ENCODE measurements around the gene MAP1LC3C.

The MAP1LC3C gene

DNA sequence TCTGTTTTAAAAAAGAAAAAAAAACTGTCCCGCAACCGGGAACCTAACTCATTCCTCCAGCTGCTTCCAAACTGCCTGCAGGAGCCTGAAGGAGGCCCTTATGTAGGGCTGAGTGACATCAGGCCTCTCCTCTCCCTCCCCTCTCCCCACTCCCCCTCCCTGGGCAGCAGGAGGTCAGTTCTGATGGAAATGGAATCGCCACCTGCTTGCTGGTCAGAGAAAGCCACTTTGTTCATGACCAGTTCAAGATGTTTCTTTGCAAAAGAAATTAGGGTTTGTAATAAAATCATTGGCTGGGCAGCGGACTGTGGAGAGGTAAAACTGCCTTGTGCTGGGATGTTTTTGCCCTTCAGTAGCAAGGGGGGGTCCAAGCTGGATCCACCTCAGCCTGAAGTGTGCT is at the start of gene MAP1LC3C:
TSS of gene MAP1LC3C (minus strand) at position 73 of the 400 bp plus-strand sequence. CDS start 90 bp downstream, outside the sequence.
- no peak for DNase-seq

DNA sequence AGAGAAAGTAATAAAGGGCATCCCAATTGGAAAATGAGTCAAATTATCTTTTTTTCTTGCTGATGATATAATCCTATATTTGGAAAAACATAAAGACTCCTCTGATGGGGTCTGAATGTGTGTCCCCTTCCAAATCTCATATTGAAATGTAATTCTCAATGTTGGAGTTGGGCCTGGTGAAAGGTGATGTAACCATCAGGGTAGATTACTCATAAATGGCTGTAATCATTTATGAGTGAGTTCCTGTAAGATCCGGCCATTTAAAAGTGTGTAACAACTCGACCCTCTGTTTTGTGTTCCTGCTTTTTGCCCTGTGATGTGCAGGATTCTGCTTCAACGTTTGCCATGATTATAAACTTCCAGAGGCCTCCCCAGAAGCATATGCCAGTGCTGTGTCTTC is 44.3 kb upstream of the MAP1LC3C start:
- no peak for DNase-seq

DNA sequence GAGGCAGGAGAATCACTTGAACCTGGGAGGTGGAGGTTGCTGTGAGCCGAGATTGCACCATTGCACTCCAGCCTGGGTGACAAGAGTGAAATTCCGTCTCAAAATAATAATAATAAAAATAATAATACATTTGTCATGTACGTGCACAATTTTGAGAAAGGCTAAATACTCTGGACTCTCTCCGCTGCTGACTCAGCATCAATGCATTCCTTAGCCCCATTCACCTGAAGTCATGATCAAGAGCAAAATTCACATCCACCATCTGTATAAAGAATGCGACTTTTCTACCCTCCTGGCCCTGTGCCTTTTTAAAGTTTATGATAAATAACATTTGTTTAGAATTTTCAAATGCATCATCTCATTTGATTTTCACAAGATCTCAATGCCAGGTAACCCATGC is 35.5 kb upstream of the MAP1LC3C start:
- no peak for DNase-seq

- DNase-seq: no peak
Measured at GRCh38 chr1:242033447-242033846, 34.5 kb upstream of the MAP1LC3C start.

- no peak for DNase-seq
Measured at GRCh38 chr1:242030071-242030470, 31.2 kb upstream of the MAP1LC3C start.

- no peak for DNase-seq
Measured at GRCh38 chr1:242025681-242026080, 26.8 kb upstream of the MAP1LC3C start.

GRCh38 chr1:242023805-242024204 is 24.9 kb upstream of the MAP1LC3C start:
- no peak for DNase-seq

DNA sequence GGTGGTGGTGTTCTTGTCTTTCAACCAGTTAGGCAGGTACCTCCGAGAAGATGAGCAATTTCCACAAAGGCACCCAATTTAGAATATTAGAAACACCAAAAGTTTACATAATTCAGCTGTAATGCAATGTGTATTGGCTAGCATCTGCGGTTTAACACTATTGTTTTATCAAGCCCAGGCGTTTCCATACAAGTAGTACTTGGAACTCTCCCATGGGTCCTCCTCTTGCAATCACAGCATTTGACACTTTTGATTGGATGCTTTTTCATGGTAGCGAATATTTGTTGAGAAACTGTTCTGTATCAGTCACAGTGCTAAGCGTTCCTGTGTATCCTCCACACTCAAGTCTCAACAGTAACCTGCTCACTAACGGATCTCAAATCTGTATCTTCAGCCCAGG is 20.1 kb upstream of the MAP1LC3C start:
- DNase-seq: no peak

DNA sequence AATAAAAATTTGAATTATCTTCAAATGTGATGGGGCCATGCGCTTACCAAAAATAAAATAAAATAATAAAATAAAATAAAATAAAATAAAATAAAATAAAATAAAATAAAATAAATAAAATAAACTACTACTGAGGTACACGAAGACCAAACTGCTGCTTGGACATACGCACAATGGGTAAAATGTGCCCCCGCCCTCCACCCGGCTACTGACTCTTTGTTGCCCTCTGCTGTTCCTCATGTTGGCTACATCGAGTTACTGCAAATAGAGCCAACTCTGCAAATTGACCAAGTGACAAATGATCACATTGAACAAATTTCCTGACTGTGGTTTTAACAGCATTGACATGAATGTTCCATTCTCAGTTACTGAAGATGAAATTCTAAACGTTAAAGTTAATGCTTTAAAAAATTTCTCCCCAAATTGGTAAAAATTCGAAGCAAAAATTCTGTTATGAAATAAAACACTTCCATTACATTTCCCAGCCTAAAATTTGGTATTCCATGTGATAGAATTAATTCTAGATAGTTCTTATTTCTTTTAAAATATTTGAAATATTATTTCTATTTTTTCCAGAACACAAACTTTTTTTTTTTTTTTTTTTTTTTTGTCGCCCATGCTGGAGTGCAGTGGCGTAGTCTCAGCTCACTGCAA is 18.8 kb upstream of the MAP1LC3C start:
- DNase-seq: peak; percentile 36

- DNase-seq: no peak
Measured at GRCh38 chr1:242016479-242016878, 17.6 kb upstream of the MAP1LC3C start.

DNA sequence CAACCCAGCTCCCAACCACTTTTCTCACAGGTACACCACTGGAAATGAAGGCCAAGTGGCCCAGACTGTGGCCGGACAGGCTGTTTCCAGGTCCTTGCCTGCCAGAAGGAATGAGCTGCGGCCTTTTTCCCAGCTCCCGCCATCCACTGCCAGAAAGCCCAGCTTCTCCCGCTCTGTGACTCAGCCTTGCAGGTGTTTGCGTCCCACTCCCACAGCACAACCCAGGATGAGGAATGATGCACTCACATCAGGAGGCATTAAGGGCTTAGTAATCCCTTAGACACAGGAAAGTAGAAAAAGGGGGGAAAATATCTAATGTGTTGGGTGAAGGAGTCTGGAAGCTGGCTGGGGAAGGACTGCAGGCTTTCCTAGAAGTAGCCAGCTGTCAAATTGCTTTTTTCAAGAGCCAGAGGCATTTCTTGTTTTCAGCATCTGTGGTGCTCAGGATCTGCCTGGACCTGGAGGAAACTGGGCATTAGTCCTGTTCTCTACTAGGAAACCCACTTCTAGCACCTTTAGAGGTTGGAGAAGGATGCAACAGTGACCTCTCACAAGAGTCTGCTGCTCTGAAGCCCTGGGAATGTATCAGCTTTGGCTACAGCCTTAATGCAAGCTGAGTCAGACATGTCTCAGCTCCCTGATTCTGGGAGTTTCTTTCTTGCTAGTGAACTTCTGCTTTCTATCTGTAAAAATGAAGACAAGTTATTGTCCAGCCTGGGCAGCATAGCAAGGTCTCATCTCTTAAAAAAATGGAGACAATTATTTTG is 13.2 kb upstream of the MAP1LC3C start:
- DNase-seq: no peak

DNA sequence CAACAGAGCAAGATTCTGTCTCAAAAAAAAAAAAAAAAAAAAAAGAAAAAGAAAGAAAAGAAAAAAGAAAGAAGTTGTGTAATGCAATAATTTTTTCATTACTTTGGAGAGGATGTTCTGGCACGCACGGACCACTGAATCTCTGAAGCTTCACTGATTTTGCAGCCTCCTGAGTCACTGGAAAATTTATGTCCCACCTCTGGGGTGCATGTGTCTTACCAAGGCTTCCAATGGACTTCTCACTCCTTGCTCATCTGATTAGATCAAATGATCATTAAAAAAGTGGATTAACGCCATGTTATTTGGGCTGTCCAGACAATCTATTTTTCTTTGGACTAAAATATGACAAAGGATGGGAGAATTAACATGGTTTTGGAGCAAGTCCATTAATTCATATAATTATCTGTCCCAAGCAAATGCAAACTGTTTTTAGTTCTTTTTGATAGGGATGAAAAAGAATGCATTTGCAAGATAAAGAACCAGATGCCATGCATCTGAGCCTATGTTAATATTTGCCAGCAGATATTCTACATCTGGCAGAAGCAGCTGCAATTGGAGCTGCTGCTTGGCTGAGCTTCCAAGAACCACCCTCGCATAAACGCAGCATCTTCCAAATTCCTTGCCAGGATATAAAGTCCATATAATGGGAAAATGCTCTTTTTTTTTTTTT is 10.1 kb upstream of the MAP1LC3C start:
- DNase-seq: no peak

- DNase-seq: no peak
Measured at GRCh38 chr1:242006976-242007375, 8.1 kb upstream of the MAP1LC3C start.

GRCh38 chr1:242005866-242006535 is 7.1 kb upstream of the MAP1LC3C start:
- DNase-seq: no peak

- no peak for DNase-seq
Measured at GRCh38 chr1:242004751-242005495, 6.0 kb upstream of the MAP1LC3C start.

GRCh38 chr1:242002510-242002909 is 3.6 kb upstream of the MAP1LC3C start:
- DNase-seq: no peak

DNA sequence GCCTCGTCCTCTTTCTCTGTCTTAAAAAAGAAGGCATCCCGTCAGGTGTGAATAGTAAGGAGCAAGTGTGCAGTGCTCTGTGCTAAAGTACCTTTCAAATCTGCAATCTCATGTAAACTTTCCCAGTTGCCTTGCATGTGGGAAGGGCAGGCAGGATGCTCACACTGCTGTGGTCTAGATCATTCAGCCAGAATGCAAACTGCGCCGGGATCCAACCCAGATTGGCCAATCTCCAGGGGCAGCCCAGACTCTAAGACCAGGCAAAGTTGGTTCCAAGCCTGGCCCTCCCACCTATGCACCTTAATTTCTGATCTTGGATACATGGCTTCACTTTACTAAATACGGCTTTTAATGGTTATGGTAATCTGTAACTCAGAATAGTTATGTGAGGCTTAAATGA is 3.2 kb upstream of the MAP1LC3C start:
- no peak for DNase-seq

DNA sequence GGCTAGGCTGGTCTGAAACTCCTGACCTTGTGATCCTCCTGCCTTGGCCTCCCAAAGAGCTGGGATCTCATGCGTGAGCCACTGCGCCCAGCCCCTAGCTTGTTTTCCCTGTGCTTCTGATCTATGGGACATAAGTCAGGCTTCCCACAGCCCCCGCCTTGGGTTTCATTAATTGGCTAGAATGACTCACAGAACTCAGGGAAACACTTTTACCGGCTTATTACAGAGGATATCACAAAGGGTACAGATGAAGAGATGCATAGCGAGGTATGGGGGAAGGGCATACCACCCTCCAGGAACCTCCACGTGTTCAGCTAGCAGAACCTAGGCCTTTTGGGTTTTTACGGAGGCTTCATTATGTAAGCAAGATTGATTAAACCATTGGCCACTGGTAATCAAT is 1.5 kb upstream of the MAP1LC3C start:
- no peak for DNase-seq

DNA sequence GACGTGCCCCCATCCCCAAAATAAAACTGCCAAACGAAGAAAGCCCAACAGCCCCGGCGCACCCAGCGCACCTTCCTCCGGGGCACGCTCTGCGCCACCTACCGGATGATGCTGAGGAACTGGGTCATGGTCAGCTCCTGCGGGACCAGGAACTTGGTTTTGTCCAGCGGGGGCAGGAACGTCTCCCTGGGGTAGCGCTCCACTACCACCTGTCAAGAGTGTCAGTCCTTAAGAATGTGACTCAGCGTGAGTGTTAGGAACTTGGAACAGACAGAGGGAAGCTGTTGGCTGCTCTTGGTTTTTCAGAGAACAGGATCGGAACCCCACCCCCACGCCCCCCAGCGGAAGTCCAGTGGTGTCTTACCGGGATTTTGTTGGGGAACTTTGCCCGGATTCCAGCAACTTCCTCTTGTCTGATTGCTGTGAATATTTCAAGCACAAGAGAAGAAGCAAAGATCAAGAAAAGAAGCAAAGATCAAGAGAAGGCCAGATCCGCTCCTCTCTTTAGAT is 431 bp downstream of the MAP1LC3C start:
- peak; percentile 42 for DNase-seq

GRCh38 chr1:241997401-241997998 is 1.4 kb downstream of the MAP1LC3C start:
- DNase-seq: no peak

GRCh38 chr1:241994171-241994570 is 4.7 kb downstream of the MAP1LC3C start:
- DNase-seq: no peak

DNA sequence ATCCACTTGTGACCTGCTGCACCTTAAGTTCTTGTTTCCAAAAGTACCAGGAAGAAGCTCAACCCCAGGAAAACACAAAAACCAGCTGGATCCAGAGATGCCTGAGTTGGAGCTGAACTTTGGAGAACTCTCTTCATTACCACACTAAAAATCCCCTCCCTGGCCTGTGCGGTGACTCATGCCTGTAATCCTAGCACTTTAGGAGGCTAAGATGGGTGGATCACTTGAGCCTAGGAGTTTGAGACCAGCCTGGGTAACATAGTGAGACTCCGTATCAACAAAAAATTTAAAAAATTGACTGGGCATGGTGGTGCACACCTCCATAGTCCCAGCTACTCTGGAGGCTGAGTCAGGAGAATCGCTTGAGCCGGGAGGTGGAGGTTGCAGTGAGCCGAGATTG is 6.2 kb downstream of the MAP1LC3C start:
- DNase-seq: no peak
